GM12865 (cell line): ENCODE data around the gene NF1.

ENCODE experiments used
- DNase-seq: peaks from one replicate; pipeline ENCODE4 v3.0.0; 2010; ENCODE audit warnings: low read depth
- H3K4me3 ChIP-seq: 2 replicates; pipeline ENCODE4 v1.5.1; 2011; ENCODE audit warnings: mild to moderate bottlenecking, low read depth, low read length, control low read depth
- TF ChIP-seq, protein P1 (sequence below): IDR thresholded peaks from 2 replicates; pipeline ENCODE4 v1.5.1; 2011; ENCODE audit warnings: low read length, control low read depth, low read depth, inconsistent platforms; ENCODE audit not compliant: insufficient read depth; ENCODE audit errors: missing control alignments

The NF1 gene

DNA sequence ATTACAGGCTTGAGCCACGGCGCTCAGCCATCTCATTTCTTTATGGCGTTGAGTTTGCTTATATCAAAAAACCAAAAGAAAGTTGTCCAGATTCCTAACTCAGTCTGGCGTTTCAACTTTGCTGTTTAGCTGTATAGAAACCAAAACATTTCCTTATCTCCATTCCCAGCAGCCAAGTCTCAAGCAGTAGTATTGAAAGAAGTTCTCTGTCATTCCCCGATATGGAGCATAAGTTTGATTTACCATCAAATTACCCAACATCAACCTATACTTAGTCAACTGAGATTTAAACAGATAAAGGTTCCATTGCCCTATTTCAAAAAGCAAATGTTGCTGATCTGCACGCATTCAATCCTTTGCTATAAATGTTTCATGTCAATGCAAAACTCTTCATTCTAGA is 269.2 kb downstream of the NF1 start:
- no peak overlapping the region for H3K4me3 ChIP-seq
- TF ChIP-seq, protein P1, sequence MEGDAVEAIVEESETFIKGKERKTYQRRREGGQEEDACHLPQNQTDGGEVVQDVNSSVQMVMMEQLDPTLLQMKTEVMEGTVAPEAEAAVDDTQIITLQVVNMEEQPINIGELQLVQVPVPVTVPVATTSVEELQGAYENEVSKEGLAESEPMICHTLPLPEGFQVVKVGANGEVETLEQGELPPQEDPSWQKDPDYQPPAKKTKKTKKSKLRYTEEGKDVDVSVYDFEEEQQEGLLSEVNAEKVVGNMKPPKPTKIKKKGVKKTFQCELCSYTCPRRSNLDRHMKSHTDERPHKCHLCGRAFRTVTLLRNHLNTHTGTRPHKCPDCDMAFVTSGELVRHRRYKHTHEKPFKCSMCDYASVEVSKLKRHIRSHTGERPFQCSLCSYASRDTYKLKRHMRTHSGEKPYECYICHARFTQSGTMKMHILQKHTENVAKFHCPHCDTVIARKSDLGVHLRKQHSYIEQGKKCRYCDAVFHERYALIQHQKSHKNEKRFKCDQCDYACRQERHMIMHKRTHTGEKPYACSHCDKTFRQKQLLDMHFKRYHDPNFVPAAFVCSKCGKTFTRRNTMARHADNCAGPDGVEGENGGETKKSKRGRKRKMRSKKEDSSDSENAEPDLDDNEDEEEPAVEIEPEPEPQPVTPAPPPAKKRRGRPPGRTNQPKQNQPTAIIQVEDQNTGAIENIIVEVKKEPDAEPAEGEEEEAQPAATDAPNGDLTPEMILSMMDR, result no peak
- DNase-seq, result no peak

DNA sequence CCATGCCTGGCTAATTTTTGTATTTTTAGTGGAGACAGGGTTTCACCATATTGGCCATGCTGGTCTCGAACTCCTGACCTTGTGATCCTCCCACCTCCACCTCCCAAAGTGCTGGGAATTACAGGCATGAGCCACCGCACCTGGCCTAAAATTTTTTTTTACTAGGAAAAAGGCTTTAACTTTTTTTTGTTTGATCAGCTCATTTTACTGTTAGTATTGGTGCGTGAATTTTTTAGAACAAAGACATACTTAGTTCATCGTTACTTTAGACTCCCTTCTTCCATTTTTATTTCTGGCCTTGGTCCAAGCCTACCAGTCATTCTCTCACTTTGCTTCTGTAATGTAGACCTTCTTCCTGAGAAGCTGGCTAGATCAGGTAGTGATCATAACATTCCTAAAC is 271.3 kb downstream of the NF1 start:
- no peak for DNase-seq
- TF ChIP-seq, protein P1, result no peak
- no peak overlapping the region for H3K4me3 ChIP-seq

DNA sequence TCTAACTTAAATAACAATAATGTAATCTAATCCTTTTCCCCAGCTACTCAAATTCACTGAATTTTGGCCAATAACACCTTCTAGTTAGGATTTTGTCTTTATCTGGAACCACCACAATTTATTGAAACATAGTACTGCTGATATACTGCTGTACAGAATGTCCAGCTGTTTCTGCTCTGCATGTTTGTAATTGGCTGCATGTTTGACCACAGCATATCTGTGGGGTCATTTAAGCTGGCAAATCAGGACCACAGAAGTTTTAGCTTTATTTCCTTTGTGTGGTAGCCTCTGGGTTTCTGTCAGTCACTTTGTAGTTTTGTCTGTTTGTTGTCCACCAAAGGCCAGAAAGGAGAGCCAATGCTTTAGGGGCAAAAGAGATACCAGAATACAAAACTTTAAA is 274.5 kb downstream of the NF1 start:
- no peak overlapping the region for H3K4me3 ChIP-seq
- no peak for DNase-seq
- TF ChIP-seq, protein P1, result no peak

DNA sequence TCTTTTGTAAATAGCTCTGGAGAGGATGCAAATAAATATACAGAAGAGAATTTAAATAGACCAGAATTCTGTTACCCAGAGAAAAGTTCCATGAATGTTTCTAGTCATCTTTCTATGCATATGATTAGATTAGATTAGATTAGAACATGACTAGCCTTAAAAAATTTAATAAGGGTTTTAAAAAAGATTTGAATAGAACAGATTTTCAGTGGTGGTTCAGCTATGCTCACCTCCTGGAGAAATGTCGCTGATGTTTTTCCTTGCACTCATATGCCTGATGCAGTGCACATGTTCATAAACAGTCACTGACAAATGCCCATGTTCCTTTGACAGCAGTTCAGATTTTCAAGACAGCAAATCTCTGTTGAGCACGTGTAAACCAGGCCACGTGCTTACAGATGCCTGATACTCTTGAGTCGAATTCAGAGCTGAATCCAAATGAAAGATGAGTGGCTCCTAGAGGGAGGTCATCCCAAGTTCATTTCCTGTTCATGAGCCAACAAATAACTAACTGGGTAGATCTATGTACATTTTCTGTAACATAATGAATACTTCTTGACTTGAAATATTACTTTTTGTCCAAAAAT is 276.8 kb downstream of the NF1 start:
- TF ChIP-seq, protein P1, result no peak
- peak; percentile 40 for DNase-seq
- H3K4me3 ChIP-seq, result no peak overlapping the region

DNA sequence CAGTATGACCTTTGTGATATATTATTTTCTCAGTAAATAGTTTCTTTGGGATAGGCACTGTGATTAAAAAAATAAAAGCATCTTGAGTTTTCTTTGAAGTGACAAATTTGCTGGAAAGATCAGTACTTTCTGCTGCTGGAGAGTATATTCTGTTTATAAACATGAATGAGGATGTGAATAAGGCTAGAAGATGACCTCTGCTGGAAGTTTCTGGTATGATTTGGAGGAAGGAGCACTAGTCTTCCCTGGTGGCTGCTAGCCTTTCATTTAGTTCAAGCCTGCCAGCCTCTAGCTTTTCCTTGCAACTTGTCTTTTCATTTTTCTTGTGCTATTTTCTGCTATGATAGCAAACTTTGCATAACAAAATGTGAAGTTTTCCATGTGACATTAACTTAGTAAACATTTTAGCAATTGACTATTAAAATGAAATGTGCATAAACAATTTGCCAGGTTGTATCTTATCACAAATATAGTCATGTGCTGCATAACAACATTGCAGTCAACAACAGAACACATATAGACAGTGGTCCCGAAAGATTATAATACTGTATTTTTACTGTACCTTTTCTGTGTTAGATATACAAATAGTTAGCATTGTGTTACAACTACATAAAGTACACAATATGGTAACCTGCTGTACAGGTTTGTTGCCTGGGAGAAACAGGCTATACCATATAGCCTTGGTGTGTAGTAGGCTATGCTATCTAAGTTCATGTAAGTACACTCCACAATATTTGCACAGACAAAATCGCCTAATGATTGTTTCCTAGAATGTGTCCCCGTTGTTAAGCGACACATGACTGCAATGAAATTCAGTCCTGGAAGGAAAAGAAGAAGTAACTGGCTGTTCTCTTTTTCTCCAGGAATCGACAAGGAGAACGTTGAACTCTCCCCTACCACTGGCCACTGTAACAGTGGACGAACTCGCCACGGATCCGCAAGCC is 278.6 kb downstream of the NF1 start:
- DNase-seq, result peak; percentile 70

DNA sequence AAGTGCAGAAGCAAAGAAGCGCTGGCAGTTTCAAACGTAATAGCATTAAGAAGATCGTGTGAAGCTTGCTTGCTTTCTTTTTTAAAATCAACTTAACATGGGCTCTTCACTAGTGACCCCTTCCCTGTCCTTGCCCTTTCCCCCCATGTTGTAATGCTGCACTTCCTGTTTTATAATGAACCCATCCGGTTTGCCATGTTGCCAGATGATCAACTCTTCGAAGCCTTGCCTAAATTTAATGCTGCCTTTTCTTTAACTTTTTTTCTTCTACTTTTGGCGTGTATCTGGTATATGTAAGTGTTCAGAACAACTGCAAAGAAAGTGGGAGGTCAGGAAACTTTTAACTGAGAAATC is 279.3 kb downstream of the NF1 start:
- TF ChIP-seq, protein P1, result no peak
- DNase-seq, result no peak
- no peak overlapping the region for H3K4me3 ChIP-seq

More for the DNA sequence above, 278.6 kb downstream of the NF1 start:
- TF ChIP-seq, protein P1, result peak; percentile 61
- H3K4me3 ChIP-seq, result no peak overlapping the region

DNA sequence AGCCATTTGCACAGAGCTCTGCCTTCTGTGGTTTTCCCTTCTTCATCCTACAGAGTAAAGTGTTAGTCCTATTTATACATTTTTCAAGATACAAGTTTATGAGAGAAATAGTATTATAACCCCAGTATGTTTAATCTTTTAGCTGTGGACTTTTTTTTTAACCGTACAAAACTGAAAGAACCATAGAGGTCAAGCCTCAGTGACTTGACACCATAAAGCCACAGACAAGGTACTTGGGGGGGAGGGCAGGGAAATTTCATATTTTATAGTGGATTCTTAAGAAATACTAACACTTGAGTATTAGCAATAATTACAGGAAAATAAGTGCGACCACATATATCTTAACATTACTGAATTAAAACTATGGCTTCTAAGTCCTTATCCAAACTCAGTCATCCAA is 279.7 kb downstream of the NF1 start:
- TF ChIP-seq, protein P1, result no peak
- no peak overlapping the region for H3K4me3 ChIP-seq
- peak; percentile 20 for DNase-seq
